PC-3 (cell line): ENCODE measurements around the gene MCL1. TPM values are rescaled to one million over a fixed set of nuclear protein-coding genes. Genes with fewer than 3 reads are reported as not detected.

Source experiments
- ATAC-seq: fragments of 200-7000 bp; cut with Tn5 transposase; 2 replicates; pipeline ENCODE4 v1.9.1; 2020; ENCODE audit warnings: mild to moderate bottlenecking, moderate library complexity
- BruUV-seq: library from RNA; stranded (reverse); fragments of 400-500 nt; replicated peaks from 2 replicates; lab custom pipeline; 2021; lab: Mats Ljungman, UMichigan
- CTCF ChIA-PET: fragments of 300-600 bp; sonication (Branson Sonifier 250); formaldehyde crosslinking; loops from one replicate; lab custom pipeline; 2022; ENCODE audit warnings: antibody characterized with exemption; lab: Charles Lee
- POLR2A ChIA-PET: fragments of 300-600 bp; sonication (Branson Sonifier 250); formaldehyde crosslinking; loops from one replicate; lab custom pipeline; 2022; ENCODE audit warnings: antibody characterized with exemption; ENCODE audit not compliant: unreplicated experiment; lab: Charles Lee
- DNase-seq: peaks from one replicate; pipeline ENCODE4 v3.0.0-alpha.2; 2015
- H2AFZ ChIP-seq: fragments of 300-600 bp; sonication (generic); 2 replicates; pipeline ENCODE4 v1.6.0; 2016; ENCODE audit warnings: antibody characterized with exemption, low read length
- H3F3A ChIP-seq: fragments of 300-600 bp; sonication (generic); one replicate; pipeline ENCODE4 v1.6.0; 2017; ENCODE audit warnings: antibody characterized with exemption, low read length, control low read depth, mild to moderate bottlenecking; ENCODE audit not compliant: unreplicated experiment
- H3K27ac ChIP-seq: fragments of 300-600 bp; sonication (generic); 2 replicates; pipeline ENCODE4 v1.5.1; 2016; ENCODE audit warnings: mild to moderate bottlenecking, low read length
- H3K27me3 ChIP-seq: fragments of 300-600 bp; sonication (generic); 2 replicates; pipeline ENCODE4 v1.6.1; 2016; ENCODE audit warnings: low read length, mixed read lengths
- H3K36me3 ChIP-seq: fragments of 300-600 bp; sonication (generic); 2 replicates; pipeline ENCODE4 v1.6.1; 2016; ENCODE audit warnings: low read depth, mixed run types, low read length, mixed read lengths
- H3K4me1 ChIP-seq: fragments of 300-600 bp; sonication (generic); 2 replicates; pipeline ENCODE4 v1.5.1; 2016; ENCODE audit warnings: low read length; ENCODE audit not compliant: insufficient read depth
- H3K4me2 ChIP-seq: fragments of 300-600 bp; sonication (generic); 2 replicates; pipeline ENCODE4 v1.6.0; 2016; ENCODE audit warnings: low read length
- H3K4me3 ChIP-seq: fragments of 300-600 bp; sonication (generic); 2 replicates; pipeline ENCODE4 v1.5.1; 2016; ENCODE audit warnings: mild to moderate bottlenecking, low read length, mixed read lengths
- H3K79me2 ChIP-seq: fragments of 300-600 bp; sonication (generic); 2 replicates; pipeline ENCODE4 v1.6.1; 2017; ENCODE audit warnings: low read length, mixed read lengths
- H3K9ac ChIP-seq: fragments of 300-600 bp; sonication (generic); 2 replicates; pipeline ENCODE4 v1.6.0; 2016; ENCODE audit warnings: mild to moderate bottlenecking, low read length
- H3K9me2 ChIP-seq: fragments of 300-600 bp; sonication (generic); replicated peaks from 2 replicates; pipeline ENCODE4 v1.6.1; 2016; ENCODE audit warnings: mixed run types, low read length, mixed read lengths
- H3K9me3 ChIP-seq: fragments of 300-600 bp; sonication (generic); 2 replicates; pipeline ENCODE4 v1.6.1; 2016; ENCODE audit warnings: low read length, mixed read lengths
- H4K20me1 ChIP-seq: fragments of 300-600 bp; sonication (generic); 2 replicates; pipeline ENCODE4 v1.6.1; 2016; ENCODE audit warnings: low read length, mixed read lengths
- CTCF ChIP-seq: fragments of 300-600 bp; sonication (generic); conservative IDR thresholded peaks from 2 replicates; pipeline ENCODE4 v1.5.1; 2017; ENCODE audit warnings: antibody characterized with exemption, low read depth, mild to moderate bottlenecking, low read length
- EZH2 ChIP-seq: fragments of 300-600 bp; sonication (generic); IDR thresholded peaks from one replicate; pipeline ENCODE4 v1.6.1; 2017; ENCODE audit warnings: antibody characterized with exemption, mild to moderate bottlenecking, low read length; ENCODE audit not compliant: unreplicated experiment
- EZH2phosphoT487 ChIP-seq: fragments of 300-600 bp; sonication (generic); IDR thresholded peaks from 2 replicates; pipeline ENCODE4 v1.6.1; 2018; ENCODE audit warnings: mild to moderate bottlenecking, antibody characterized with exemption, low read length, borderline replicate concordance
- intact Hi-C: fragments of 100-400 bp; cut with micrococcal nuclease; formaldehyde crosslinking; loops from 2 replicates; pipeline ENCODE4 v1.9.0; 2023
- total RNA-seq: library from RNA; depleted of rRNA; stranded (reverse); fragments of >200 nt; gene quantifications from 2 replicates; pipeline ENCODE4 v1.2.3, GENCODE V29; 2014

MCL1 gene
- total RNA-seq, 1 experiment from 2014 or later, result 285 TPM

- Histone ChIP-seq H3K4me3 (peak overlapping the region; percentile 93), H3K4me2 (peak overlapping the region; percentile 92), H3K27ac (peak overlapping the region; percentile 89), H4K20me1 (peaks cover 64% of the 10 kb centered on the region), H3K9me3 (no peaks in the 10 kb centered on the region), H2AFZ (no peak overlapping the region), H3K9me2 (no peaks in the 10 kb centered on the region), H3F3A (peaks cover 28% of the 10 kb centered on the region), H3K4me1 (peaks cover 31% of the 10 kb centered on the region), H3K9ac (peak overlapping the region; percentile 98), H3K36me3 (peaks cover 64% of the 10 kb centered on the region), H3K79me2 (peaks cover 80% of the 10 kb centered on the region), H3K27me3 (no peaks in the 10 kb centered on the region)
- no peak for TF ChIP-seq CTCF
- ChIA-PET POLR2A (interaction anchor here (0.5 to 1.4 kb wide), 3 partner anchors 52 to 116 kb away, joined by 3 to 8 read pairs (median 3); partner anchors contain the start of gene ENSA), CTCF (interaction anchor here (0.6 kb wide), 2 partner anchors 41 to 86 kb away, joined by 3 to 4 read pairs; no protein-coding TSS in a partner anchor)
- ATAC-seq (no peak), DNase-seq (peak; percentile 46)
- no TSS peak for BruUV-seq
- intact Hi-C loops, result loop anchor here (5.0 kb wide), 1 partner anchor 235 kb away; no protein-coding TSS in a partner anchor
These were observed 2.4 kb downstream of the MCL1 start for GRCh38 chr1:150576794-150577556.

GRCh38 chr1:150576367-150576711, 3.1 kb downstream of the MCL1 start:
- ChIA-PET POLR2A (interaction anchor here (0.5 to 1.4 kb wide), 3 partner anchors 12 to 117 kb away, joined by 3 to 8 read pairs (median 3); partner anchors contain the start of gene ENSA), CTCF (interaction anchor here (0.6 kb wide), 1 partner anchor 42 kb away, joined by 4 read pairs; no protein-coding TSS in a partner anchor)
- DNase-seq (no peak), ATAC-seq (no peak)
- no peaks in the 10 kb centered on the region for H3K9me3 ChIP-seq
- no peak overlapping the region for H2AFZ ChIP-seq
- TF ChIP-seq CTCF, result no peak
- TF ChIP-seq EZH2, result no peak
- TF ChIP-seq EZH2phosphoT487, result no peak
- peak overlapping the region; percentile 93 for H3K4me3 ChIP-seq
- peaks cover 64% of the 10 kb centered on the region for H4K20me1 ChIP-seq
- peaks cover 65% of the 10 kb centered on the region for H3K36me3 ChIP-seq
- H3K4me2 ChIP-seq, result peak overlapping the region; percentile 92
- H3K27ac ChIP-seq, result peak overlapping the region; percentile 89
- peaks cover 82% of the 10 kb centered on the region for H3K79me2 ChIP-seq
- no TSS peak for BruUV-seq
- peaks cover 28% of the 10 kb centered on the region for H3F3A ChIP-seq
- H3K9ac ChIP-seq, result peak overlapping the region; percentile 98
- H3K4me1 ChIP-seq, result peaks cover 31% of the 10 kb centered on the region
- no peaks in the 10 kb centered on the region for H3K9me2 ChIP-seq
- no peaks in the 10 kb centered on the region for H3K27me3 ChIP-seq
- intact Hi-C loops, result loop anchor here (5.0 kb wide), 1 partner anchor 236 kb away; no protein-coding TSS in a partner anchor
